Transverse colon (tissue), 4 donors: ENCODE data around the gene ZNF90. TPM values are rescaled to one million over a fixed set of nuclear protein-coding genes. Genes with fewer than 3 reads are reported as not detected.
"Not testable (repeated sequence)": the region's sequence is repeated elsewhere in the genome, so short reads cannot be mapped to it uniquely, and the experiment has no call there.

Experiments used
- DNase-seq: peaks from one replicate; pipeline ENCODE4 v3.0.0-alpha.2; 2019
- H3K27ac ChIP-seq, 4 donors: fragments of 200-600 bp; sonication (generic); 2 replicates each; pipeline ENCODE4 v1.5.1; 2016 to 2018; ENCODE audit warnings: inconsistent platforms in 4 of 4
- H3K27me3 ChIP-seq: fragments of 200-600 bp; sonication (generic); 2 replicates; pipeline ENCODE4 v1.5.1; 2017; ENCODE audit warnings: inconsistent platforms
- H3K36me3 ChIP-seq, 4 donors: fragments of 200-600 bp; sonication (generic); 2 replicates each; pipeline ENCODE4 v1.5.1; 2017 to 2019; ENCODE audit warnings: inconsistent platforms in 4 of 4
- H3K4me1 ChIP-seq, 4 donors: fragments of 200-600 bp; sonication (generic); 2 replicates each; pipeline ENCODE4 v1.5.1; 2017 to 2020; ENCODE audit warnings: inconsistent platforms in 4 of 4
- H3K4me3 ChIP-seq, 4 donors: fragments of 200-600 bp; sonication (generic); 1 replicate in 1 of 4; 2 replicates in 3 of 4; pipeline versions ENCODE4 v1.5.1 to v1.6.1; 2017 to 2019; ENCODE audit warnings: inconsistent platforms in 4 of 4
- H3K9me3 ChIP-seq, 2 donors: fragments of 200-600 bp; sonication (generic); 2 replicates each; pipeline ENCODE4 v1.5.1; 2017 to 2019; ENCODE audit warnings: inconsistent platforms in 2 of 2
- EP300 ChIP-seq: sonication (generic); formaldehyde crosslinking; IDR thresholded peaks from one replicate; pipeline ENCODE4 v1.6.1; 2017; ENCODE audit warnings: antibody characterized with exemption, low read depth
- POLR2A ChIP-seq: fragments of 450-650 bp; IDR thresholded peaks from one replicate; pipeline ENCODE4 v1.6.1; 2016; ENCODE audit warnings: antibody characterized with exemption, mild to moderate bottlenecking, moderate library complexity
- POLR2AphosphoS5 ChIP-seq, 3 donors: sonication (generic); formaldehyde crosslinking; IDR thresholded peaks; one replicate each; pipeline ENCODE4 v1.6.1; 2016; ENCODE audit warnings: antibody characterized with exemption in 3 of 3
- WGBS, 2 donors: methylation state at CpG; one replicate each; pipeline ENCODE4 v1.1.5; 2018; ENCODE audit warnings: low coverage in 1 of 2; 5-methylcytosine and 5-hydroxymethylcytosine counted together
- in situ Hi-C, 4 donors: fragments of 200-750 bp; cut with MboI; loops; one replicate each; pipeline versions ENCODE4 v1.15.0 to v1.15.1; 2017; ENCODE audit warnings: low sequenced_read_pairs in 3 of 4, low pct_ligation_motif_present in 1 of 4, low pct_unique_long_range_greater_than_20kb in 1 of 4
- intact Hi-C: fragments of 100-400 bp; cut with DNase I; formaldehyde crosslinking; loops from one replicate; pipeline ENCODE4 v1.15.1; 2023; ENCODE audit warnings: low total_unique reads
- total RNA-seq, 4 donors: library from RNA; depleted of rRNA; stranded (reverse); fragments of >200 nt; gene quantifications; one replicate each; pipeline ENCODE4 v1.1.0, GENCODE V29; 2016
- TF ChIP-seq, protein P1 (sequence below), 5 experiments: fragments of 200-600 bp in 3 of 5; fragments of 450-650 bp in 2 of 5; sonication (generic) in 3 of 5; IDR thresholded peaks; 1 replicate in 2 of 5; 2 replicates in 3 of 5; pipeline ENCODE4 v1.5.1; 2016 to 2017; ENCODE audit warnings: antibody characterized with exemption in 5 of 5, inconsistent platforms in 3 of 5, mild to moderate bottlenecking in 2 of 5, moderate library complexity in 1 of 5

ZNF90 gene
- total RNA-seq, 4 donors from 2014 or later, result 3.4 to 24.5 (median 7.0) TPM

DNA sequence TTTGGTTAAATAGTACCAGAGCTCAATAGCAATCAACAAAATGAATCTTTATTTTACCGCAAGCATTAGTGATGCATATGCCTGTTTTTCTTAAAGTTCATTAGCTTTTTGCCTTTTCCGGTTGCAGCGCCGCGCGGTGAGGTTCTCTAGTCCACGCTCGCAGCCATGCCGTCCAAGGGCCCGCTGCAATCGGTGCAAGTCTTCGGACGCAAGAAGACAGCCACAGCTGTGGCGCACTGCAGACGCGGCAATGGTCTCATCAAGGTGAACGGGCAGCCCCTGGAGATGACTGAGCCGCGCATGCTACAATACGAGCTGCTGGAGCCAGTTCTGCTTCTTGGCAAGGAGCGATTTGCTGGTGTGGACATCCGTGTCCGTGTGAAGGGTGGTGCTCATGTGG, 47.1 kb downstream of the ZNF90 start:
- intact Hi-C loops, result no loop called here
- H3K9me3 ChIP-seq, result peaks cover 69 to 72% of the 10 kb centered on the region in 2 donors
- H3K4me1 ChIP-seq, result no peaks in the 10 kb centered on the region
- no peak for DNase-seq
- no peaks in the 10 kb centered on the region for H3K27me3 ChIP-seq
- TF ChIP-seq, protein P1, sequence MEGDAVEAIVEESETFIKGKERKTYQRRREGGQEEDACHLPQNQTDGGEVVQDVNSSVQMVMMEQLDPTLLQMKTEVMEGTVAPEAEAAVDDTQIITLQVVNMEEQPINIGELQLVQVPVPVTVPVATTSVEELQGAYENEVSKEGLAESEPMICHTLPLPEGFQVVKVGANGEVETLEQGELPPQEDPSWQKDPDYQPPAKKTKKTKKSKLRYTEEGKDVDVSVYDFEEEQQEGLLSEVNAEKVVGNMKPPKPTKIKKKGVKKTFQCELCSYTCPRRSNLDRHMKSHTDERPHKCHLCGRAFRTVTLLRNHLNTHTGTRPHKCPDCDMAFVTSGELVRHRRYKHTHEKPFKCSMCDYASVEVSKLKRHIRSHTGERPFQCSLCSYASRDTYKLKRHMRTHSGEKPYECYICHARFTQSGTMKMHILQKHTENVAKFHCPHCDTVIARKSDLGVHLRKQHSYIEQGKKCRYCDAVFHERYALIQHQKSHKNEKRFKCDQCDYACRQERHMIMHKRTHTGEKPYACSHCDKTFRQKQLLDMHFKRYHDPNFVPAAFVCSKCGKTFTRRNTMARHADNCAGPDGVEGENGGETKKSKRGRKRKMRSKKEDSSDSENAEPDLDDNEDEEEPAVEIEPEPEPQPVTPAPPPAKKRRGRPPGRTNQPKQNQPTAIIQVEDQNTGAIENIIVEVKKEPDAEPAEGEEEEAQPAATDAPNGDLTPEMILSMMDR (IDR thresholded peaks at IDR 0.05), result no peak
- no peak for TF ChIP-seq EP300
- no peak for TF ChIP-seq POLR2A
- TF ChIP-seq POLR2AphosphoS5 (IDR thresholded peaks at IDR 0.05), result no peak
- in situ Hi-C loops, result no loop called here
- H3K27ac ChIP-seq, result no peak overlapping the region
- H3K4me3 ChIP-seq, result no peak overlapping the region
- 99% methylated on average over 17 to 23 of the region's 23 CpGs for WGBS, 2 donors
- H3K36me3 ChIP-seq, result peaks cover 0 to 20% (median 4%) of the 10 kb centered on the region in 4 donors

DNA sequence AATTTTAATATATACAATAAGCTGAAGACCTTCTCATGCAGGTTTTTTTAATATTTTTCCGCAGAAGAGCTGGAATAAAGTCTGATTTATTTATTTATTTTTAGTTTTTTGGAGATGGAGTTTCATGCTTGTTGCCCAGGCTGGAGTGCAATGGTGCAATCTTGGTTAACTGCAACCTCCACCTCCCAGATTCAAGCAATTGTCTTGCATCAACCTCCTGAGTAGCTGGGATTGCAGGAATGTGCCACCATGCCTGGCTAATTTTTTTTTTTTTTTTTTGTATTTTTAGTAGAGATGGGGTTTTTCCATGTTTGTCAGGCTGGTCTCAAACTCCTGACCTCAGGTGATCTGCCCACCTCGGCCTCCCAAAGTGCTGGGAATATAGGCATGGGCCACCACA, 55.1 kb downstream of the ZNF90 start:
- H3K4me1 ChIP-seq, H3K36me3 ChIP-seq, intact Hi-C loops, H3K4me3 ChIP-seq, H3K27ac ChIP-seq, H3K27me3 ChIP-seq, DNase-seq, in situ Hi-C loops: not testable (repeated sequence)
- 83 to 100% methylated on average over 1 to 2 of the region's 2 CpGs for WGBS, 2 donors
- H3K9me3 ChIP-seq, result peaks cover 25% of the 10 kb centered on the region in 2 donors

DNA sequence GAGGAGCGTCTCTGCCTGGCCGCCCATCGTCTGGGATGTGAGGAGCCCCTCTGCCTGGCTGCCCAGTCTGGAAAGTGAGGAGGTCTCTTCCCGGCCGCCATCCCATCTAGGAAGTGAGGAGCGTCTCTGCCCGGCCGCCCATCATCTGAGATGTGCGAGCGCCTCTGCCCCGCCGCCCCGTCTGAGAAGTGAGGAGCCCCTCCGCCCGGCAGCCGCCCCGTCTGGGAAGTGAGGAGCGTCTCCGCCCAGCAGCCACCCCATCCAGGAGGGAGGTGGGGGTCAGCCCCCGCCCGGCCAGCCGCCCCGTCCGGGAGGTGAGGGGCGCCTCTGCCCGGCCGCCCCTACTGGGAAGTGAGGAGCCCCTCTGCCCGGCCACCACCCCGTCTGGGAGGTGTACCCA, 59.9 kb downstream of the ZNF90 start:
- intact Hi-C loops, DNase-seq, H3K36me3 ChIP-seq, H3K4me1 ChIP-seq, H3K4me3 ChIP-seq, H3K27me3 ChIP-seq, in situ Hi-C loops, H3K27ac ChIP-seq: not testable (repeated sequence)
- H3K9me3 ChIP-seq, result peaks cover 9 to 12% of the 10 kb centered on the region in 2 donors
- no CpG with 5 or more reads among the region's 29 CpGs for WGBS, 2 donors

DNA sequence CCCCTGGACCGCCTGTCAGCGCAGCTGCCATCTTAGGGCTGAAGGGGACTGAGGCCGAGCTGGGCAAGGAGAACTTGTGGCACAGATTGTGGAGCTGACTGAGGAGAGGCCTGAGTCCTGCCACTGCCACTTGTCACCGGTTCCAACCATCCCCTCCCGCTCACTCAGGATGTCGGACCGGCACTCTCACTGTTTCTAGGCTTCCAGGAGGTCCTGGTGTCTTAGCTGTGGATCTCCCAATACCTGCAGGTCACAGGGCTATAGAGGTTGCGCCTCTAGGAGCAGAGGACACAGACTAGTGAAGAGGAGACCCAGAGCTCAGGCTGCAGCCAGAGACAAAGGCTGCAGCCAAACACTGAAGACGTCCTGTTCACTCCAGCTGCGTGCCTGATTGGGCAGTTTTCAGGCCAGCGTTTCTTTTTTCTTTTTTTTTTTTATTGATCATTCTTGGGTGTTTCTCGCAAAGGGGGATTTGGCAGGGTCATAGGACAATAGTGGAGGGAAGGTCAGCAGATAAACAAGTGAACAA, 73.9 kb downstream of the ZNF90 start:
- Histone ChIP-seq H3K36me3 (no peaks in the 10 kb centered on the region), H3K27ac (no peak overlapping the region), H3K4me1 (no peaks in the 10 kb centered on the region), H3K27me3 (no peaks in the 10 kb centered on the region), H3K9me3 (no peaks in the 10 kb centered on the region), H3K4me3 (no peak overlapping the region)
- no peak for TF ChIP-seq POLR2A
- TF ChIP-seq, protein P1 (IDR thresholded peaks at IDR 0.05), result no peak
- no peak for TF ChIP-seq POLR2AphosphoS5 (IDR thresholded peaks at IDR 0.05)
- TF ChIP-seq EP300, result no peak
- in situ Hi-C loops, result no loop called here
- intact Hi-C loops, result no loop called here
- DNase-seq, result no peak
- 42 to 82% methylated on average over 5 to 12 of the region's 12 CpGs for whole genome bisulfite sequencing, 2 donors

DNA sequence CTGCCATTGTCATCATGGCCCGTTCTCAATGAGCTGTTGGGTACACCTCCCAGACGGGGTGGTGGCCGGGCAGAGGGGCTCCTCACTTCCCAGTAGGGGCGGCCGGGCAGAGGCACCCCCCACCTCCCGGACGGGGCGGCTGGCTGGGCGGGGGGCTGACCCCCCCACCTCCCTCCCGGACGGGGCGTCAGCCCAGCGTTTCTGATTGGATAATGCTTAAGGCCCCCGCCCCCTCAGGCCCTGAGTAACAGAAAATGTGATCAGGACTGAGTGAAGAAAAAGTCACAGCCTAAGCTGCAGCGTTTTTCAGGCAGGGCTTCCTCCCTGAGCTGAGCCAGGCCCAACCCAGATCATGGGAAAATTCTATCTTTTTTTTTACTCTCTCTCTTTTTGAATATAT, 74.7 kb downstream of the ZNF90 start:
- DNase-seq, H3K36me3 ChIP-seq, H3K4me3 ChIP-seq, intact Hi-C loops, H3K27me3 ChIP-seq, in situ Hi-C loops, H3K9me3 ChIP-seq, H3K4me1 ChIP-seq, H3K27ac ChIP-seq: not testable (repeated sequence)
- 60 to 77% methylated on average over 2 to 10 of the region's 15 CpGs for WGBS, 2 donors

DNA sequence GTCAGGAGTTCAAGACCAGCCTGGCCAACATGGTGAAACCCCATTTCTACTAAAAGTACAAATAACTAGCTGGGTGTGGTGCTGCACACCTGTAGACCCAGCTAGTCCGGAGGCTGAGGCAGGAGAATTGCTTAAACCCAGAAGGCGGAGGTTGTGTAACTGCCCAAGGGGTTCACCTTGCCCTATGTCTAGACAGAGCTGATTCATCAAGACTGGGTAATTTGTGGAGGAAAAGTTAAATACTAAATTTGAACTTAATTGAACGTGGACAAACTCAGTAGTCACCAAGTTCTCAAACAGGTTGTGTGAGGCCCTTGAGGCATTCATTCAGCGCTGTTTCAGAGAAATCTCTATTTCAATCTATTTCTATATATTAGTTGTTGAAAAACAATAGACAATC, 75.5 kb downstream of the ZNF90 start:
- Histone ChIP-seq H3K36me3 (no peaks in the 10 kb centered on the region), H3K27me3 (no peaks in the 10 kb centered on the region), H3K4me1 (no peaks in the 10 kb centered on the region), H3K9me3 (no peaks in the 10 kb centered on the region), H3K4me3 (no peak overlapping the region), H3K27ac (no peak overlapping the region)
- intact Hi-C loops (no loop called here), in situ Hi-C loops (no loop called here)
- WGBS, 2 donors, result 92 to 93% methylated on average over 2 to 4 of the region's 4 CpGs
- no peak for DNase-seq
- no peak for TF ChIP-seq EP300
- TF ChIP-seq POLR2A, result no peak
- TF ChIP-seq, protein P1 (IDR thresholded peaks at IDR 0.05), result no peak
- no peak for TF ChIP-seq POLR2AphosphoS5 (IDR thresholded peaks at IDR 0.05)
